ENCODE data around the gene SLCO4C1. TPM values are rescaled to one million over a fixed set of nuclear protein-coding genes. Genes with fewer than 3 reads are reported as not detected.
A peak's percentile ranks its signal among the peaks of the same experiment; 100 is the strongest.

The SLCO4C1 gene
- polyA plus RNA-seq, 5 donors: 1.2 to 1.9 (median 1.3) TPM

- no peak for DNase-seq
Observed at GRCh38 chr5:102271759-102272158, 24.3 kb downstream of the SLCO4C1 start.

GRCh38 chr5:102270036-102270435, 26.0 kb downstream of the SLCO4C1 start:
- DNase-seq: no peak

- DNase-seq: no peak
Observed at GRCh38 chr5:102262688-102263087, 33.4 kb downstream of the SLCO4C1 start.

GRCh38 chr5:102249381-102249780, 46.7 kb downstream of the SLCO4C1 start:
- no peak for DNase-seq

- no peak for DNase-seq
Observed at GRCh38 chr5:102243213-102243612, 52.9 kb downstream of the SLCO4C1 start.

- peak in 1 of 2 donors; percentile 9 for DNase-seq
Observed at GRCh38 chr5:102241809-102242421, 54.2 kb downstream of the SLCO4C1 start.

GRCh38 chr5:102231693-102232619, 64.1 kb downstream of the SLCO4C1 start:
- no peak for DNase-seq

- no peak for DNase-seq
Observed at GRCh38 chr5:102229685-102230084, 66.4 kb downstream of the SLCO4C1 start.

- DNase-seq: no peak
Observed at GRCh38 chr5:102226321-102226720, 69.8 kb downstream of the SLCO4C1 start.

- no peak for DNase-seq
Observed at GRCh38 chr5:102223542-102224477, 72.3 kb downstream of the SLCO4C1 start.

- DNase-seq: no peak
Observed at GRCh38 chr5:102222772-102223171, 73.3 kb downstream of the SLCO4C1 start.

GRCh38 chr5:102221949-102222348, 74.1 kb downstream of the SLCO4C1 start:
- no peak for DNase-seq

GRCh38 chr5:102218159-102218558, 77.9 kb downstream of the SLCO4C1 start:
- DNase-seq: no peak

GRCh38 chr5:102216678-102217077, 79.4 kb downstream of the SLCO4C1 start:
- DNase-seq: no peak

- no peak for DNase-seq
Observed at GRCh38 chr5:102211165-102211564, 84.9 kb downstream of the SLCO4C1 start.

GRCh38 chr5:102200861-102201260, 95.2 kb downstream of the SLCO4C1 start:
- no peak for DNase-seq

GRCh38 chr5:102196481-102196880, 99.6 kb downstream of the SLCO4C1 start:
- no peak for DNase-seq

Other genes with a start within 250 kb of the SLCO4C1 start
- gene SLCO6A1, start 202.7 kb upstream of the SLCO4C1 start, polyA plus RNA-seq (ENCODE audit: insufficient read depth in 1 of 5, insufficient read length in 5 of 5, low replicate concordance in 1 of 5): not detected